GM04503 (cell line): ENCODE data around the gene CAPN2.

Experiments
- DNase-seq: peaks from one replicate; pipeline ENCODE4 v3.0.0-alpha.2; 2012; ENCODE audit warnings: low read depth

CAPN2 gene

GRCh38 chr1:223702735-223703667, 9.3 kb upstream of the CAPN2 start:
- DNase-seq = peak; percentile 64

- no peak for DNase-seq
Measured at GRCh38 chr1:223703668-223704013, 8.7 kb upstream of the CAPN2 start.

DNA sequence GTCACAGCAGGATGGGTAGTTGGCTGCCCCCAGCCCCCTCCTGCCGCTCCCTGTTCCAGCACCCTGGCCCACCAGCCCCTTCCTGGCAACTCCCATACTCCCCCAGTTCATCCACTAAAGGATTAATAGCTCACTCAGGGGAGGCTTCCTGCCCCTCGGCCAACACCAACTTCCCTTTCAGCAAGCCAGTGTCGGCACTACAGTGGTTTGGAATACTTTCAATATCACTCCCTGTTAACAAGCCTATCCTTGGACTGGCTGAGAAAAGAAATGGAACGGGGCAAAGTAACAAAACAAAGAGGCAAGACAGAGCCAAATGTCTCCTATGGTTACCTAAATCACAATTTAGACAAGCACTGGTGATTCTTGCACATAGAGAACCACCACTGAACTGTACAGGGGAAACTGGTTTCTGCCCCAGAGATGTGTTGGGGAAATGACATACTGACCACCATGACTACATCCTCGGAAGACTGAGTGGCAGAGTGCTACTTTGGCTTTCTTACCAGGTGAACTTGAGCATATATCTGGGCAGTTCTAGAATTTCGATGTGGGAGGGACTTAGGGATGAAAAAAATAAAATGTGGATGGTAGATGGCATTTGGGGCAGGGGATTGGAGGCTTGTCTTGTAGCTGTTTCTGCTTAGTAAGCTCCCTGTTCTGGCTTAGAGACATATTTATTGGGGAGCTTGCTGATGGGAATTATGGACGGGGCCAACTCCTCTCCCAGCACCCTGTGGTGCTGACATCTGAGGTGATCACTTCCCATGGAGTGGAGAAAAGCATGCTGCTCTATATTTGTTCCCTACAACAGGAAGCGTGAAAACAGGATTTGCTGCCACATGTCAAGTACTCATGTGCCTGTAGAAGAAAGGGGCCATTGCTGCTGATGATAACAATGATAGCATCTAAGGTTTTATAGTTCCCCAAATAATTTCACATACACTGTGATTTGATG, 7.1 kb upstream of the CAPN2 start:
- DNase-seq = no peak

- peak; percentile 67 for DNase-seq
Measured at GRCh38 chr1:223706077-223706973, 6.0 kb upstream of the CAPN2 start.

GRCh38 chr1:223707256-223708000, 4.9 kb upstream of the CAPN2 start:
- DNase-seq = peak; percentile 97

DNA sequence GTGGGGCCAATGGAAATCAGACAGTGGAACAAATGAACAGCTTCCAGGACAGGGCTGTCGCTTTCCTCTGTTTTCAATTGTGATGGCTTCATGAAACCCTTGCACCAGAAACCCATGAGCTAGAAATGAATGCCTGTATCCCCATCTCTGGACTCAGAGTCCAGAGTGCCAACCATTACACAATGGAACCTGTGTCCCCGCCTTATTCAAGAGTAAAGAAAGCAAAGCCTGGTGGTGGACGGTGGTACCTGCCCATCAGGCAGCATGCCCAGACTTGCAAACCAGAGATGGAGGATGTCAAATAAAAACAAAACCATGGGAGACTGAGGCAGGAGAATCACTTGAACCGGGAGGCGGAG, 4.4 kb upstream of the CAPN2 start:
- DNase-seq = no peak

GRCh38 chr1:223708651-223709268, 3.6 kb upstream of the CAPN2 start:
- no peak for DNase-seq

- no peak for DNase-seq
Measured at GRCh38 chr1:223709598-223709997, 2.7 kb upstream of the CAPN2 start.

DNA sequence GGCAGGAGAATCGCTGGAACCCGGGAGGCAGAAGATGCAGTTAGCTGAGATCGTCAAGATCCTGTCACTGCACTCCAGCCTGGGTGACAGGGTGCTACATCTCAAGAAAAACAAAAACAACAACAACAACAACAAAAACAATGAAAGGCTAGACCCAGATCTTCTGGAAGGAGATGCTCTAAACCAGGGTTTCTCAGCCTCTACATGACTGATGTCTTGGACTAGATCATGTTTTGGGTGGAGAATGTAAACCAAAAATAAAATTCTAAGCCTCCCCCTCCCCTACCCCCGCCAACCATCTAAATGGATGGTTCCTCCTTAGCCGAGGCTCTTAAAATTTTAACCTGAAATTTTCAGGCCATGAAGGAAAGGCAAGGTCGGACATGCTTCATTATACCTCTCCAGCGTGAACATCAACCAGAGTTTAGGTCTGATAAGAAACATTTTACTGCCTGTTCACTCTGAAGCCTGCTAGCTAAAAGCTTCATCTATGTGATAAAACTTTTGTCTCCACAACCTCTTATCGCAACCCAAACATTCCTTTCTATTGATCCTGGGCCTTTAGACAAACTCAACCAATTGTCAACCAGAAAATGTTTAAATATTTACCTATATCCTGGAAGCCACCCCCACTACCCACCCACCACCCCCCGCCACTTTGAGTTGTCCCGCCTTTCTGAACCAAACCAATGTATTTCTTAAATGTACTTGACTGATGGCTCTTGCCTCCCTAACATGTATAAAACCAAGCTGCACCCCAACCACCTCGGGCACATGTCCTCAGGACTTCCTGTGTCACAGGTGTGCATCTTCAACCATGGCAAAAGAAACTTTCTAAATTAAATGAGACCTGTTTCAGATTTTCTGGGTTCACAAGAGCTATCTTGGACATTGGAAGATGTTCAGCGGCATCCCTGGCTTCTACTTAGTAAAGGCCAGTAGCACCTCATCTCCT, 1.9 kb upstream of the CAPN2 start:
- no peak for DNase-seq

DNA sequence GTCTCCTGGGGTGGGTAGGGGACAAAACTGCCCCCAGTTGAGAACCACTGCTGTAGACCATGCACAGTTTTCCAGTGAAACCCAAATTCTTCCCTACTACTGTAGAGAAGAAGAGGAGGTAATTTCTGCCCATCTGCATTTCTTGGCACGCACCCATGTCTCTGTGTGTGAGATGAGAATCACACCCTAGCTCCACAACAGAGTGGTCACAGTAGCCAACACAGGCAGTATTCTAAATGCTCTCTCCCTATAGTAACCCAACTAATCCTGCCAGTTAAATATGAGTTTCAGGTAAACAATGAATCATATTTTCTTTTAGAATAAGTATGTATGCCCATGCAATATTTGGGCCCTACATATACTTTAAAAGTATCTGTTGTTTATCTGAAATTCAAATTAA, 1.2 kb upstream of the CAPN2 start:
- DNase-seq = no peak

DNA sequence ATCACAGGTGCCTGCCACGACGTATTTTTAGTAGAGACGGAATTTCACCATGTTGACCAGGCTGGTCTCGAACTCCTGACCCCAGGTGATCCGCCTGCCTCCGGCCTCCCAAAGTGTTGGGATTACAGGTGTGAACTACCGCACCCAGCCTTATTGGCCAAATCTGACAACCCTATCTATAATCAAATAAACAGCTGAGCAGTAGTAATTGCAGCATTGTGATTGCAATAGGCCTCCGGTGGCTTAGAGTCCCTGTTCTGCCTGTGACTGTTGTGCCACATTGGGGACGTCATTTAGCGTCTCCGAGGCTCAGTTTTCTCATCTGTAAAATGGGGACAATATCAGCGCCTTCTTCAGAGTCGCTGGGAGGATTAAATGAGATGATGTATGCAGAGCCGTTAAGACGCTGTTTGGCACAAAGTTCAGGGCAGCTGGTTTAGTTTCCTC, 569 bp upstream of the CAPN2 start:
- DNase-seq = no peak

DNA sequence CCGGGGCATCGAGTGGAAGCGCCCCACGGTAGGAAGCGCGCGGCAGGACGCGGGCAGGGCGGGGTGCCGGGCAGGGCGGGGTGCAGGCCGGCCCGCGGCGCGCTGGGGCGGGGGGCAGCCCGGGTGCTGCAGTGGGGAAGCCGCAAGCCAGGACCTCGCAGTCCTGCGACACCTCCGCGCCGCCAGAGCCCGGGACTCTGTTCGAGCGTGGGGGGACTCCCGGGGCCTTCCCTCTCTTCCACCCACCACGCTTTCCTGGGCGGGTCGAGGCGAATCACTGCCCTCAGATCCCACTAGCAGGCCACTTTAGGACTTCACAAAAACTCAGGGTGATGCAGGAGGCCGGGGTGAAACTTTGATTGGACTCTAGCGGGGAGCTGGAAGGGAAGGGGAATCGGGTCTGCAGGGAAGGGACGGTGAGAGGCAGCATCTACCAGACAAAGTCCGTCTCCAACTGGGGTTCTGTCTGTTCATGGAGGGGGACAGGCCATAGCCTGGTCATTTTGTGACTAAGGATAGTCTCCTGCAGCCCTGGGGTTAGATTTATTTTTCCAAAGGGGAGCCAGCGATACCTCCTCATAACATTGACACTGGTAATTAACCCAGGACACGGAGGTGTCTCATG, 623 bp downstream of the CAPN2 start:
- no peak for DNase-seq

- DNase-seq = no peak
Measured at GRCh38 chr1:223713546-223714420, 1.4 kb downstream of the CAPN2 start.

- DNase-seq = no peak
Measured at GRCh38 chr1:223714421-223714724, 2.0 kb downstream of the CAPN2 start.

DNA sequence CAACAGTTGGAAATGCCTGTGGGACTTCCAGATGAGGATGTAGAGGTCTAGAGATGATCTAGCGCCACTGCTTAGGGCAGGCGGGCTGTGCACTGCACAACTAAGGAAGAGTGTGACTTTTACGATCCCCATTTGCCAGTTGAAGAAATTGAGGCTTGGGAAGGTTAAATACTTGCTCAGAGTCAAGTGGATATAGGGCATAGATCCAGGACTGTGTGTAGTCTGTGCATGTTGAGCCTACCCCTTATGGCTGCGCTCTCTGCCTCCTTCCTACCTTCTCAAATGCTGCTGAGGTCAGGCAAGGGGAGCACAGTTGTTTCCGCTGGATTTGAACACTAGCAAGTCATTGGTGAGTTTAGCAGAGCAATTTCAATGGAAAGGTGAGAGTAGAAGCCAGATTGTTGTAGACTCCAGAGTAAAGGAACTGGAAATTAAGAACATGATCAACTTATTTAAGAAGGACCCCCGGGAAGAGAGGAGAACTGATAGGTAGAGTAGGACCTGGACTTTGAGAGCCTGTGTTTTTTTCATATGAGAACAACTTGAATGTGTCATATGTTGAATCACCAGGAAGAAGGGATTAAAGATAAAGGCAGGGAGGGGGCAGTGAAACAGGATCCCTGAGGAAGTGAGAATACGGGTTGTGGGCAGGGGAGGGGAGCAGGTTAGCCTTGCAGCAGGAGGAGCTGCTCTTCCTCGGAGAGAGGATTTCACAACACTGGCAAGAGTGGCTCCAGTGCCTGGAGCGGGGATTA, 2.7 kb downstream of the CAPN2 start:
- peak; percentile 51 for DNase-seq

- no peak for DNase-seq
Measured at GRCh38 chr1:223715604-223716172, 3.3 kb downstream of the CAPN2 start.

DNA sequence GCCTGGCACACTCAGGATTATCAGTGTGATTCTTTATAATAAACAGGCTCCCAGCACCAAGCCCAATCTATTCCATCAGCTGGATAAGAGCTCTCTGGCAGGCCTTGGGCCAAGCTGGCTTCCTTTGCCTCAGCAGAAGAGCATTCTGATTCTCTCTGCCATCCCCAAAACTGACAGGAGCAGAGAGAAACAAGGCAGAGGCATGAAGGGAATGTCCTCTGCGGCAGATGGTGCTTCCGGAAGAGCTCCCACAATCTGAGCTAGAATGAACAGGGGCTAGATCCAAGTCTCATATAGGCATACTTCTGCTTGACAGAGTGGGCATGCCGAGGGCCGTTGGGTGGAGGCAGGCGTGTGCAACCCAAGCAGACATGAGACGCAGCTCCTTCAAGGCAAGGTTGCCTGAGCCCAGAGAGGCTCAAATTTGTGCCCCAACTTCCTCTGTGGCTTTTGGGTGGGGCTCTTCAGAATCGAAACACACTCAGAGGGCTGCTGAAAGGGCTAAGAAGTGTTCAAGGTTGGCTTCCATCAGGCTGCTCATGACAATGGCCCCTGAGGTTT, 4.0 kb downstream of the CAPN2 start:
- peak; percentile 45 for DNase-seq
